ENCODE results near the gene IRF8.

The IRF8 gene

DNA sequence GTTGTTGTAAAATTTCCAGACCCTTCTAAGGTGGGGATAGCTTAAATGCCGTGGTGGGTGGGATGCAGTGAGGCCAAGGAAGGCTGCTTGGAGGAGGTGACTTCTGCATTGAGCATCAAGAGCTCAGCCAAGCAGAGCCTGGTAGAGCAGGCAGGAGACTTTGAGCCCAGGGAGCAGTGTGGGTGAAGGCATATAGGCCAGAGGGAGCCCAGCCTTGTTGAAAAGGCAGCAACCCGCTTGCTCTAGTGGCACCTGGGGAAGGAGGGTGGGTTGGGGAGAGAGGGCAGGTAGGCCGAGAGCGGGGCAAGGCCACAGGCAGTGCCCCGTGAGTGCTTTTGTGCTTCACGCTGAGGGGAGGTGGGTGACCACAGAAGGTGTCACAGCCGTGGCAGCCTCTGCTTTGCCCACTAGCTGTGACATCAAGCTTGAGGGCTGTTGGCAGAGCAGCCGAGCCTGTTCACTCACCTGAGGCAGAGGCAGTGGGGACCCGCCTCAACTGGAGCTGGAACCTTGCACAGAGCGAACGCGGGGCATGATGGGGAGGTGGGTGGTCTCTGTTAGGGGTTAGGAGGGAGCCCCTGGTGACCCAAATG lies 56.1 kb downstream of the IRF8 start:
- POLR2A ChIA-PET (ENCODE audit: low non-redundant PET), result no interaction called here
- CTCF ChIA-PET, result no interaction called here
- H3K27ac ChIP-seq, result no peak overlapping the region
- DNase-seq (ENCODE audit: low spot score), result no peak
- TF ChIP-seq, protein P1, sequence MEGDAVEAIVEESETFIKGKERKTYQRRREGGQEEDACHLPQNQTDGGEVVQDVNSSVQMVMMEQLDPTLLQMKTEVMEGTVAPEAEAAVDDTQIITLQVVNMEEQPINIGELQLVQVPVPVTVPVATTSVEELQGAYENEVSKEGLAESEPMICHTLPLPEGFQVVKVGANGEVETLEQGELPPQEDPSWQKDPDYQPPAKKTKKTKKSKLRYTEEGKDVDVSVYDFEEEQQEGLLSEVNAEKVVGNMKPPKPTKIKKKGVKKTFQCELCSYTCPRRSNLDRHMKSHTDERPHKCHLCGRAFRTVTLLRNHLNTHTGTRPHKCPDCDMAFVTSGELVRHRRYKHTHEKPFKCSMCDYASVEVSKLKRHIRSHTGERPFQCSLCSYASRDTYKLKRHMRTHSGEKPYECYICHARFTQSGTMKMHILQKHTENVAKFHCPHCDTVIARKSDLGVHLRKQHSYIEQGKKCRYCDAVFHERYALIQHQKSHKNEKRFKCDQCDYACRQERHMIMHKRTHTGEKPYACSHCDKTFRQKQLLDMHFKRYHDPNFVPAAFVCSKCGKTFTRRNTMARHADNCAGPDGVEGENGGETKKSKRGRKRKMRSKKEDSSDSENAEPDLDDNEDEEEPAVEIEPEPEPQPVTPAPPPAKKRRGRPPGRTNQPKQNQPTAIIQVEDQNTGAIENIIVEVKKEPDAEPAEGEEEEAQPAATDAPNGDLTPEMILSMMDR (conservative IDR thresholded peaks at IDR 0.05; ENCODE audit: low read depth), result no peak

- no peak overlapping the region for H3K27ac ChIP-seq
- no peak for DNase-seq (ENCODE audit: low spot score)
- TF ChIP-seq, protein P1 (conservative IDR thresholded peaks at IDR 0.05; ENCODE audit: low read depth), result no peak
- CTCF ChIA-PET, result no interaction called here
- POLR2A ChIA-PET (ENCODE audit: low non-redundant PET), result no interaction called here
Measured at GRCh38 chr16:85955566-85955965, 56.6 kb downstream of the IRF8 start.

DNA sequence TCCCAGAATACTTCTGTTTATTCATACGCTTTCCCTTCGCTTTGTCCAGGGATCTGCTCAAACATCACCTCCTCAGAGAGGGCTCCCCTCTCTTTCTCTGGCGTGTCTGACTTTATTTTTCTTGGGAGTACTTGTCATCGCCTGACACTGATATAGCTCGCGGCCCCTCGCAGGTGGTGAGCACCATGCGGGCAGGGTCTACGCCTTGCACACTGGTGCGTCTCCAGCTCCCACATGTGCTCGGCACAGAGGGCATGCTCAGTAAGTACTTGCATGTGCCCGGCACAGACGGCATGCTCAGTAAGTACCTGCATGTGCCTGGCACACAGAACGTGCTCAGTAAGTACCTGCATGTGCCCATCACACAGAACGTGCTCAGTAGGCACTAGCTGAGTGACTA lies 57.5 kb downstream of the IRF8 start:
- TF ChIP-seq, protein P1 (conservative IDR thresholded peaks at IDR 0.05; ENCODE audit: low read depth), result no peak
- no peak for DNase-seq (ENCODE audit: low spot score)
- CTCF ChIA-PET, result no interaction called here
- no peak overlapping the region for H3K27ac ChIP-seq
- POLR2A ChIA-PET (ENCODE audit: low non-redundant PET), result no interaction called here

DNA sequence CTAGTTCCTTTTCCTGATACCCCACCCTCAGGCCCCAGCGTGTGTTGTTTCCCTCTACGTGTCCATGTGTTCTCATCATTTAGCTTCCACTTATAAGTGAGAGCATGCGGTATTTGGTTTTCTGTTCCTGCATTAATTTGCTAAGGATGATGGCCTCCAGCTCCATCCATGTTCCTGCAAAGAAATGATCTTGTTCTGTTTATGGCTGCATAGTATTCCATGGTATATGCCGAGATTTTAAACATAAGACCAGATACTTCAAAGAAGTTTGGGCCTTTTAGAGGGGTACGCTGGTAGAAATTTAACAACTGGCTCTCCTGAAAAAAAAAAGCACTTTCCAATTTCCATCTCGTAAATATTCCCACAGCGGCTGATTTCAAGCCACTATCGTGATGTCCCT lies 59.8 kb downstream of the IRF8 start:
- POLR2A ChIA-PET (ENCODE audit: low non-redundant PET), result no interaction called here
- DNase-seq (ENCODE audit: low spot score), result no peak

DNA sequence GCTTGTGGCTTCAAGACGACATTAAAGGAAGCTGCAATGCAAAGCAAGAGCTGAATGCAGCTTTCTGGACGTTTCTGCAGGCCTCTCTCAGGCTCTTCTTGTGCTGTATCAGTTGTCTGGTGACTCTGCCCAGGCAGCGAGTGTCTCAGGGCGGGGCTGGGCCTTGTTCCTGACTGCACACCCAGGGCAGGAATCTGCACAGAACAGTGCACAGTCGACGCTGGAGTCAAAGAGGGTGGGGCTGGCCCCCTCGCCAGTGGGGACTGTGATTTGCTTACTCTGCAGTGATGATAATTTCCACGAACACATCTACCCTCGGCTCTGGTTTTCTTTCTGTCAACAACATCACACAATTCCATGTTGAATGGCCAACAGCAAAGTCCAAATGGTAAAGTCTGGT lies 60.7 kb downstream of the IRF8 start:
- TF ChIP-seq, protein P1 (conservative IDR thresholded peaks at IDR 0.05; ENCODE audit: low read depth), result no peak
- ChIA-PET CTCF (interaction anchor here (0.6 kb wide), 1 partner anchor 110 kb away, joined by 4 read pairs; no protein-coding TSS in a partner anchor), POLR2A (ENCODE audit: low non-redundant PET) (no interaction called here)
- H3K27ac ChIP-seq, result no peak overlapping the region
- DNase-seq (ENCODE audit: low spot score), result no peak

More for the DNA sequence above, 59.8 kb downstream of the IRF8 start:
- CTCF ChIA-PET, result interaction anchor here (0.6 kb wide), 2 partner anchors 29 to 111 kb away, joined by 3 to 4 read pairs; no protein-coding TSS in a partner anchor
- TF ChIP-seq, protein P1 (conservative IDR thresholded peaks at IDR 0.05; ENCODE audit: low read depth), result no peak
- no peak overlapping the region for H3K27ac ChIP-seq

DNA sequence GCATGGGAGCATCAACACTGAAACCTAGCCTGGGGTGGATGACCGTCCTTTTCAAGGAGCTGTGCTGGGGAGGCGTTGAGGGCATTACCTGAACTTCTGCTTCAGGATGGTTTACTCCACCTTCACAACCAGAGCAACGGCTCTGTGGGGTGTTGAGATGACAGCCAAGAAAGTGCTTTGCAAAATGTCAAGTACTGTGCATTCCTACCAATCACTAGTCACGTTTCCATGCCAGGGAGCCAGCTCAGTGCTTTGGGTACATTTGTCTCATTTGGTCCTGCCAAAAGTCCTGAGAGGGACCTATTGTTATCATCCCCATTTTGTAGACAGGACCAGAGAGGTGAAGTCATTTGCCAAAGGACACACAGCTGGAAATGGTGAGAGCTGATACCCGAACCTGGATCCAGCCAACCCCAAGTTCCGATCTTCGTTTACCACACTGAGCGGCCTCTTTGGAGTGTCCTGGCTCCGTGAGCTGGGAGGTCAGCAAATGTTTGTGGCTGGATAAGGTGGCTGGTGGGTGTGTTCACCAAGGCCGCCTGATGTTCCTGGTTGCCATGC lies 61.6 kb downstream of the IRF8 start:
- H3K27ac ChIP-seq, result no peak overlapping the region
- TF ChIP-seq, protein P1 (conservative IDR thresholded peaks at IDR 0.05; ENCODE audit: low read depth), result no peak

More for the DNA sequence above, 61.6 kb downstream of the IRF8 start:
- ChIA-PET POLR2A (ENCODE audit: low non-redundant PET) (no interaction called here), CTCF (no interaction called here)
- DNase-seq (ENCODE audit: low spot score), result no peak
